ENCODE results near the gene SLIT1.

GRCh38 chr10:97228130-97228774, 42.5 kb upstream of the SLIT1 start:
- TF ChIP-seq EZH2 (IDR thresholded peaks at IDR 0.05; ENCODE audit: insufficient read depth, poor library complexity, severe bottlenecking) (no peak), EZH2phosphoT487 (IDR thresholded peaks at IDR 0.05; ENCODE audit: insufficient read depth, low read depth) (no peak)

All from GM23248 (cell line).